ENCODE data around the gene ACTL6B. TPM values are rescaled to one million over a fixed set of nuclear protein-coding genes. Genes with fewer than 3 reads are reported as not detected.

The ACTL6B gene
- total RNA-seq, 2 experiments from 2014 or later = not detected

DNA sequence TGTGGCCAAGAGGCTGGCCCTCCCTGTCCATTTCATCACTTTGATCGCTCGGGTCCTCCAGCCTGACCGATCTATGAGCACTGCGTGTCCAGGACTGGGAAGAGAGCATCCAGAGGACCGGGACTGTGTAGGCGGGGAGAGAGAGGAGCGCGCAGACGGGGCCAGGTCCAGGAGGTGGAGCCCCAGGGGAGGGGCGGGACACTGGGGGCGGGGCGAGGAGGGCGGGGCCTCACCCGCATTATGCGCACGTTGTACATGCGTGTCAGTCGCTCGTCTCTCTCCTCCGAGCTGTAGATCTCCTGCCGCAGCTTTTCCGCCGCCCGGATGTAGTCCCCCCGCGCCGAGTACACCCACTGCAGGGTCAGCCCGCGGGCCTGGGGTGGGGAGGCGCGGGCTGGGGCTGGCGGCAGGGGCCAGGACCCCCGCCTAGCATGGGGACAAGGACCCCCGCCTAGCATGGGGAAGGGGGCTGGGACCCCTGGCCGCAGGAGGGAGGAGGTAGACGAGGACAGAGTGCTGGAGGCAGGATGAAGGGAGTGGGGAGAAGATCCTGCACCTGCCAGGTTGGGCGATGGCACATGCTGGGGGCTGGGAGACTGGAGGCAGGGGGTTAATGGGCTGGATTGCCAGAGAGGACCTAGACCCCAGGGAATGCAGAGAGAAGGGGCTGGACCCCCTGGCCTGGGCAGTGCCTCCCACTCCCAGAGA is 29.6 kb downstream of the ACTL6B start:
- no peaks in the 10 kb centered on the region for H3K27me3 Mint-ChIP-seq
- peak; percentile 97 for ATAC-seq
- ChIA-PET POLR2A (interaction anchor here (0.6 to 2.9 kb wide), 7 partner anchors 9 to 54 kb away, joined by 3 to 13 read pairs (median 3); partner anchors contain the start of genes FBXO24 and LRCH4), CTCF (interaction anchor here (1.2 to 4.8 kb wide), 8 partner anchors 8 to 79 kb away, joined by 3 to 16 read pairs (median 6); partner anchors contain the start of genes FBXO24, MOSPD3 and POP7)
- no peaks in the 10 kb centered on the region for H3K36me3 Mint-ChIP-seq (ENCODE audit: low read depth)
- H3K4me3 Mint-ChIP-seq = peak overlapping the region; percentile 72
- peak; percentile 93 for DNase-seq
- intact Hi-C loops (cut with micrococcal nuclease) = no loop called here
- no peaks in the 10 kb centered on the region for H3K9me3 Mint-ChIP-seq
- peaks cover 23% of the 10 kb centered on the region for H3K4me1 Mint-ChIP-seq (ENCODE audit: low read depth)
- TF ChIP-seq, protein P1, sequence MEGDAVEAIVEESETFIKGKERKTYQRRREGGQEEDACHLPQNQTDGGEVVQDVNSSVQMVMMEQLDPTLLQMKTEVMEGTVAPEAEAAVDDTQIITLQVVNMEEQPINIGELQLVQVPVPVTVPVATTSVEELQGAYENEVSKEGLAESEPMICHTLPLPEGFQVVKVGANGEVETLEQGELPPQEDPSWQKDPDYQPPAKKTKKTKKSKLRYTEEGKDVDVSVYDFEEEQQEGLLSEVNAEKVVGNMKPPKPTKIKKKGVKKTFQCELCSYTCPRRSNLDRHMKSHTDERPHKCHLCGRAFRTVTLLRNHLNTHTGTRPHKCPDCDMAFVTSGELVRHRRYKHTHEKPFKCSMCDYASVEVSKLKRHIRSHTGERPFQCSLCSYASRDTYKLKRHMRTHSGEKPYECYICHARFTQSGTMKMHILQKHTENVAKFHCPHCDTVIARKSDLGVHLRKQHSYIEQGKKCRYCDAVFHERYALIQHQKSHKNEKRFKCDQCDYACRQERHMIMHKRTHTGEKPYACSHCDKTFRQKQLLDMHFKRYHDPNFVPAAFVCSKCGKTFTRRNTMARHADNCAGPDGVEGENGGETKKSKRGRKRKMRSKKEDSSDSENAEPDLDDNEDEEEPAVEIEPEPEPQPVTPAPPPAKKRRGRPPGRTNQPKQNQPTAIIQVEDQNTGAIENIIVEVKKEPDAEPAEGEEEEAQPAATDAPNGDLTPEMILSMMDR (IDR thresholded peaks at IDR 0.05) = no peak
- H3K27ac Mint-ChIP-seq = peak overlapping the region; percentile 81

DNA sequence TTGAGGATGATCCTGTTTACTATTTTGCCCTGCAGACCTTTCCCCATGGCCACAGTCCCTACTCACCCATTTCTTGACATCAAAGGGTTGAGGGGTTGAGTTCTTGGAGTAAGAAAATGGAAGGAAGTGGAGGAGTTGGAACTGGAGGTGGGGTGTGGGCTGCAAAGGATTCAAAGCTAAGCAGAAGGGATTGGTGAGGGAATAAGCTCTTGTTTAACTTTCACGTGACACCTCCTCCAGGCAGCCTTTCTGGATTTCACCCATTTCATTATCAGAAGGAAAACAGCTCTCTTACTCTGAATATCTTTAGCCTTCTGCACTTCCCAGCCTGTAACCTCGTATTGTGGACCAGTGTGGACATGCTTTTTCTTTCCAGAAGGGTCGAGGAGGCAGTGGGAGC is 30.2 kb downstream of the ACTL6B start:
- Mint-ChIP-seq H3K4me3 (peak overlapping the region; percentile 72), H3K4me1 (ENCODE audit: low read depth) (peaks cover 23% of the 10 kb centered on the region), H3K27ac (no peak overlapping the region), H3K9me3 (no peaks in the 10 kb centered on the region), H3K27me3 (no peaks in the 10 kb centered on the region), H3K36me3 (ENCODE audit: low read depth) (no peaks in the 10 kb centered on the region)
- no peak for ATAC-seq
- no peak for DNase-seq
- ChIA-PET POLR2A (interaction anchor here (0.6 to 2.9 kb wide), 9 partner anchors 9 to 149 kb away, joined by 3 to 13 read pairs (median 3); partner anchors contain the start of genes FBXO24 and LRCH4), CTCF (interaction anchor here (1.2 to 4.8 kb wide), 8 partner anchors 8 to 79 kb away, joined by 3 to 16 read pairs (median 6); partner anchors contain the start of genes FBXO24, MOSPD3 and POP7)
- TF ChIP-seq, protein P1 (IDR thresholded peaks at IDR 0.05) = no peak
- intact Hi-C loops (cut with micrococcal nuclease) = no loop called here

DNA sequence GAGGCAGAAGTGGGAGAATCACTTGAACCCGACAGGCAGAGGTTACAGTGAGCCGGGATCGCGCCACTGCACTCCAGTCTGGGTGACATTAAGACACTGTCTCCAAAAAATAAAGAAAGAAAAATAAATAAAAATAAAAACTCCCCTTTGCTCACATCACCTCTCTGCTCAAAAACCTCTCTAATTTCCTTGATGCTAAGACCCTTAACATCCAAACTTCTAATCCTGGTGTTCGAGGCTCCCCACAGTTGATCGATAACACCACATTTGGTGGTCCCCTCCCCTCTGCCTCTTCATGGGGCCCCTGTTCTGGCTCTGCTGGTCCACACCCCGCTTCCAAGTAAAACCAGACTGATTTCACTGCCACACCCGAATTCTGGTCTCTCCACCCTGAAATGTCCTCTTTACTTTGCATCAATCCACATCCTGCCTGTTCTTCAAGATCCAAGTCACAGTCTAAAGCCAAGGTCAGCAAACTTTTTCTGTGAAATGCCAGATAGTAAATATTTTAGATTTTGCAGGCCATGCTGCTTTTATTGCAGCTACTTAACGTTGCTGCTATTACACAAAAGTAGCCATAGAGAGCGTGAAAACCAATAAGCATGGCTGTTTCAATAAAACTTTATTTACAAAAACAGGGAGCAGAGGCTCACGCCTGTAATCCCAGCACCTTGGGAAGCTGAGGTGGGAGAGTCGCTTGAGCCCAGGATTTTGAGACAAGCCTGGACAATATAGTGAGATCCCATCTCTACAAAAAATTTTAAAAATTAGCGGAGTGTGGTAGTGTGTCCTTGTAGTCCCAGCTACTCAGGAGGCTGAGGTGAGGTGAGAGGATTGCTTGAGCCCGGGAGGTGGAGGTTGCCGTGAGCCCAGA is 32.1 kb downstream of the ACTL6B start:
- ATAC-seq = no peak
- no peak for DNase-seq
- TF ChIP-seq, protein P1 (IDR thresholded peaks at IDR 0.05) = no peak
- CTCF ChIA-PET = interaction anchor here (1.4 to 4.8 kb wide), 3 partner anchors 9 to 81 kb away, joined by 3 to 16 read pairs (median 10); partner anchors contain the start of gene POP7
- H3K27me3 Mint-ChIP-seq = no peaks in the 10 kb centered on the region
- no peak overlapping the region for H3K4me3 Mint-ChIP-seq
- no peaks in the 10 kb centered on the region for H3K36me3 Mint-ChIP-seq (ENCODE audit: low read depth)
- H3K9me3 Mint-ChIP-seq = no peaks in the 10 kb centered on the region
- POLR2A ChIA-PET = interaction anchor here (1.4 kb wide), 1 partner anchor 10 kb away, joined by 6 read pairs; no protein-coding TSS in a partner anchor
- H3K4me1 Mint-ChIP-seq (ENCODE audit: low read depth) = peaks cover 14% of the 10 kb centered on the region
- no peak overlapping the region for H3K27ac Mint-ChIP-seq
- intact Hi-C loops (cut with micrococcal nuclease) = no loop called here

DNA sequence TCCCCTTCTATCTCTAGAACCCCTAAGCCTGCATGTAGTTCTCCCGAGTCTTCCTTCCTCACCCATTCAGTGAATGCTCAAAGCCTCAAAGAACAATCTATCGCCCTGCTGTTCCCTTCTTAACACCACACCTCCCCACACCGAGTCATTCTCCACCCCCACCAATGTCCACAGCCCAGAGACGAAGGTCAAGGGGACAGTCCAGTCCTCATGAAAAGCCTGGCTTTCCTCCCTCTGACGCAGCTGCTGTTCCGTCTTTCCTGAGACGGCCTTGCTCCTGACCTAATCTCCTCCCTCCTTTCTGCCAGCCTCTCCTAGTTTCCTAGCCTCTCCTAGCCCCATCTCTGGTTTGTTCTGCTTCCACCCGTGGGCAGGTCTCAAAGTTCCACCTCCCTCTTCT is 34.7 kb downstream of the ACTL6B start:
- Mint-ChIP-seq H3K36me3 (ENCODE audit: low read depth) (no peaks in the 10 kb centered on the region), H3K4me3 (no peak overlapping the region), H3K27ac (no peak overlapping the region), H3K9me3 (no peaks in the 10 kb centered on the region), H3K4me1 (ENCODE audit: low read depth) (peaks cover 9% of the 10 kb centered on the region), H3K27me3 (no peaks in the 10 kb centered on the region)
- ATAC-seq (no peak), DNase-seq (no peak)
- TF ChIP-seq, protein P1 (IDR thresholded peaks at IDR 0.05) = no peak
- ChIA-PET POLR2A (no interaction called here), CTCF (interaction anchor here (0.7 kb wide), 1 partner anchor 8 kb away, joined by 3 read pairs; no protein-coding TSS in a partner anchor)
- intact Hi-C loops (cut with micrococcal nuclease) = no loop called here

Data from activated CD8-positive, alpha-beta T cell treated with anti-CD3 and anti-CD28 coated beads for 36 hours (primary cell).